PC-9 (cell line): ENCODE data around the gene ZNF417.

Source experiments
- EZH2 ChIP-seq: fragments of 200-600 bp; sonication (generic); IDR thresholded peaks from 2 replicates; pipeline ENCODE4 v1.8.0; 2017; ENCODE audit warnings: antibody characterized with exemption, low read depth
- TF ChIP-seq, protein P1 (sequence below): fragments of 200-600 bp; sonication (generic); conservative IDR thresholded peaks from 2 replicates; pipeline ENCODE4 v1.6.1; 2017; ENCODE audit warnings: mixed run types, antibody characterized with exemption, mild to moderate bottlenecking, moderate library complexity

DNA sequence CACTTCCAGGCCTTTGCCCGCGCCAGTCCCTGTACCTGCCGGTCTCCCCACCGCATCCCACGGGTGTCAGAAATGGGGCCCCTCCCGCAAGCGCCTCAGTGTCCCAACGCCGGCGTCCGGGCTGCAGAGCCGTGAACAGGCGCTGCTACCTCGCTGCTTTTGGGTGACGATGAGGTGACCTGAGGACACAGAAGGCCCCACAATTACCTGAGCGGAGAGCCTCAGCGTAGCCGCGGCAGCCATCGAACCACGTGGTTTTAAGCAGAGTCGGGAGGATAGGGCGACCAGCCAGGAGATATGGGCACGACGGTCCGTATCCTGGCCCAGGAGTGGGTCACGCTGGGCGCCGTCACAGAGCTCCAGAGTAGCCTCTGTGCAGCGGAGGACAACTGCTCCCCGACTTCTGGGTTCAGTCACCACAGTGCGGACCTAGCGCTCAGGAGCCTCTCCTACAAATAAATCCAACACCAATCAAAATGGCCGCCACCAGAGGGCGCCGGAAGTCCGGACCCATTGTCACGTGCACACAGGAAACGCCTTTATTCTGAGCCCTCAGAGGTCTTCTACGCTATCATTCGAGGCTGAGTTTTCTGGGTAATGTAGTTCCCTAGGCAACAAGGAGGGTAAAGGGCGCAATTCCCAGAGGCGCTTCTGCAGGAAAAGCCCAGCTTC, 27.7 kb downstream of the ZNF417 start, which contains the start of gene ZNF814:
- TF ChIP-seq, protein P1, sequence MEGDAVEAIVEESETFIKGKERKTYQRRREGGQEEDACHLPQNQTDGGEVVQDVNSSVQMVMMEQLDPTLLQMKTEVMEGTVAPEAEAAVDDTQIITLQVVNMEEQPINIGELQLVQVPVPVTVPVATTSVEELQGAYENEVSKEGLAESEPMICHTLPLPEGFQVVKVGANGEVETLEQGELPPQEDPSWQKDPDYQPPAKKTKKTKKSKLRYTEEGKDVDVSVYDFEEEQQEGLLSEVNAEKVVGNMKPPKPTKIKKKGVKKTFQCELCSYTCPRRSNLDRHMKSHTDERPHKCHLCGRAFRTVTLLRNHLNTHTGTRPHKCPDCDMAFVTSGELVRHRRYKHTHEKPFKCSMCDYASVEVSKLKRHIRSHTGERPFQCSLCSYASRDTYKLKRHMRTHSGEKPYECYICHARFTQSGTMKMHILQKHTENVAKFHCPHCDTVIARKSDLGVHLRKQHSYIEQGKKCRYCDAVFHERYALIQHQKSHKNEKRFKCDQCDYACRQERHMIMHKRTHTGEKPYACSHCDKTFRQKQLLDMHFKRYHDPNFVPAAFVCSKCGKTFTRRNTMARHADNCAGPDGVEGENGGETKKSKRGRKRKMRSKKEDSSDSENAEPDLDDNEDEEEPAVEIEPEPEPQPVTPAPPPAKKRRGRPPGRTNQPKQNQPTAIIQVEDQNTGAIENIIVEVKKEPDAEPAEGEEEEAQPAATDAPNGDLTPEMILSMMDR, result peak; percentile 76
- TF ChIP-seq EZH2, result no peak
